Gastroesophageal sphincter (tissue), 3 donors: ENCODE data around the gene KRT17.

ENCODE experiments used
- POLR2AphosphoS5 ChIP-seq: sonication (generic); formaldehyde crosslinking; IDR thresholded peaks from one replicate; pipeline ENCODE4 v1.6.1; 2017; ENCODE audit warnings: antibody characterized with exemption
- TF ChIP-seq, protein P1 (sequence below), 4 experiments: fragments of 200-600 bp in 2 of 4; fragments of 450-650 bp in 2 of 4; sonication (generic) in 1 of 4; IDR thresholded peaks; one replicate each; pipeline ENCODE4 v1.5.1; 2017 to 2019; ENCODE audit warnings: antibody characterized with exemption in 4 of 4, mild to moderate bottlenecking in 2 of 4, moderate library complexity in 2 of 4

DNA sequence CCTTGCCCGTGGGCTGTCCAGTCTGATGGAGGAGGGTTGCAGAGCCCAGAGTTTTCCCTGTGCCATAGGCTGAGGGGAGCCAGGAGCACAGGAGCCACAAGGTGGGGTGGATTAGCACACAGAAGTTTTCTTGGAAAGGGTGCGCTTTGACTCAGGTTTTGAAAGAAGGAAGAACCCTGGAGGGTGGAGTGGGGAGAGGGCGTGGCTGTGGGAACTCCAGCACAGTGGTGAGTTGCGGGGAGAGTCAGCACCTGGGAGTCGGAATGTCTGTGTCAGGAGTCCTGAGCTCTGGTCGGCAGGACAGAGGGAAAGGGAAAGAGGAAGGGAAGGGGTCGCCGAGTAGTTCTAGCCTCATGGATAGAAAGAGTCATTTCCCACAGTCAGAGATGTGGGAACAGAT, 28.8 kb downstream of the KRT17 start:
- TF ChIP-seq, protein P1, sequence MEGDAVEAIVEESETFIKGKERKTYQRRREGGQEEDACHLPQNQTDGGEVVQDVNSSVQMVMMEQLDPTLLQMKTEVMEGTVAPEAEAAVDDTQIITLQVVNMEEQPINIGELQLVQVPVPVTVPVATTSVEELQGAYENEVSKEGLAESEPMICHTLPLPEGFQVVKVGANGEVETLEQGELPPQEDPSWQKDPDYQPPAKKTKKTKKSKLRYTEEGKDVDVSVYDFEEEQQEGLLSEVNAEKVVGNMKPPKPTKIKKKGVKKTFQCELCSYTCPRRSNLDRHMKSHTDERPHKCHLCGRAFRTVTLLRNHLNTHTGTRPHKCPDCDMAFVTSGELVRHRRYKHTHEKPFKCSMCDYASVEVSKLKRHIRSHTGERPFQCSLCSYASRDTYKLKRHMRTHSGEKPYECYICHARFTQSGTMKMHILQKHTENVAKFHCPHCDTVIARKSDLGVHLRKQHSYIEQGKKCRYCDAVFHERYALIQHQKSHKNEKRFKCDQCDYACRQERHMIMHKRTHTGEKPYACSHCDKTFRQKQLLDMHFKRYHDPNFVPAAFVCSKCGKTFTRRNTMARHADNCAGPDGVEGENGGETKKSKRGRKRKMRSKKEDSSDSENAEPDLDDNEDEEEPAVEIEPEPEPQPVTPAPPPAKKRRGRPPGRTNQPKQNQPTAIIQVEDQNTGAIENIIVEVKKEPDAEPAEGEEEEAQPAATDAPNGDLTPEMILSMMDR (IDR thresholded peaks at IDR 0.05): no peak
- TF ChIP-seq POLR2AphosphoS5: no peak
